CD14-positive monocyte (primary cell): ENCODE data around the gene DGAT2. TPM values are rescaled to one million over a fixed set of nuclear protein-coding genes. Genes with fewer than 3 reads are reported as not detected.

Experiments
- DNase-seq, 3 donors: peaks; one replicate each; pipeline ENCODE4 v3.0.0-alpha.2; 2011 to 2022
- H2AFZ ChIP-seq: 2 replicates; pipeline ENCODE4 v1.6.0; 2012; ENCODE audit warnings: mild to moderate bottlenecking, low read depth, low read length, inconsistent platforms; ENCODE audit not compliant: insufficient read depth, poor library complexity, severe bottlenecking
- H3K27ac ChIP-seq, 2 donors: 1 replicate in 1 of 2; 2 replicates in 1 of 2; pipeline ENCODE4 v1.5.1; 2012 to 2013; ENCODE audit warnings: low read length in 2 of 2, control low read depth in 1 of 2, inconsistent platforms in 1 of 2, low read depth in 1 of 2, mild to moderate bottlenecking in 1 of 2
- H3K27me3 ChIP-seq, 2 donors: one replicate each; pipeline versions ENCODE4 v1.6.0 to v1.6.1; 2011 to 2013; ENCODE audit warnings: low read length in 2 of 2; ENCODE audit not compliant: control insufficient read depth in 2 of 2, insufficient read depth in 2 of 2
- H3K36me3 ChIP-seq, 2 donors: replicated peaks in 1 of 2; 1 replicate in 1 of 2; 2 replicates in 1 of 2; pipeline versions ENCODE4 v1.5.1 to v1.6.1; 2012 to 2013; ENCODE audit warnings: low read length in 2 of 2, control low read depth in 1 of 2, inconsistent platforms in 1 of 2, mild to moderate bottlenecking in 1 of 2; ENCODE audit not compliant: insufficient read depth in 2 of 2, control insufficient read depth in 1 of 2
- H3K4me1 ChIP-seq, 2 donors: 1 replicate in 1 of 2; 2 replicates in 1 of 2; pipeline versions ENCODE4 v1.5.1 to v1.6.1; 2012 to 2013; ENCODE audit warnings: low read length in 2 of 2, control low read depth in 1 of 2, inconsistent platforms in 1 of 2, mild to moderate bottlenecking in 1 of 2, moderate library complexity in 1 of 2; ENCODE audit not compliant: insufficient read depth in 2 of 2, control insufficient read depth in 1 of 2
- H3K4me2 ChIP-seq: replicated peaks from 2 replicates; pipeline ENCODE3; 2012; ENCODE audit warnings: low read length, moderate library complexity, mild to moderate bottlenecking; ENCODE audit not compliant: poor library complexity, severe bottlenecking; ENCODE audit errors: extremely low read depth
- H3K4me3 ChIP-seq, 3 experiments: fragments of 200-600 bp in 1 of 3; sonication (generic) in 1 of 3; replicated peaks in 1 of 3; 1 replicate in 2 of 3; 2 replicates in 1 of 3; pipeline ENCODE4 v1.5.1; 2011 to 2013; ENCODE audit warnings: low read length in 3 of 3, mild to moderate bottlenecking in 3 of 3, control low read depth in 2 of 3, low read depth in 2 of 3, inconsistent platforms in 1 of 3, moderate library complexity in 1 of 3
- H3K79me2 ChIP-seq: 2 replicates; pipeline ENCODE4 v1.6.0; 2012; ENCODE audit warnings: mild to moderate bottlenecking, control low read depth, inconsistent platforms, low read length, moderate library complexity; ENCODE audit not compliant: insufficient read depth
- H3K9ac ChIP-seq: 2 replicates; pipeline ENCODE4 v1.6.0; 2017; ENCODE audit warnings: low read length, mild to moderate bottlenecking; ENCODE audit not compliant: insufficient read depth, poor library complexity, severe bottlenecking
- H3K9me3 ChIP-seq, 2 donors: replicated peaks in 1 of 2; 1 replicate in 1 of 2; 2 replicates in 1 of 2; pipeline versions ENCODE4 v1.5.1 to v1.6.1; 2012 to 2013; ENCODE audit warnings: low read length in 2 of 2, control low read depth in 1 of 2; ENCODE audit not compliant: control insufficient read depth in 1 of 2, insufficient read depth in 1 of 2
- H4K20me1 ChIP-seq: 2 replicates; pipeline ENCODE4 v1.6.0; 2012; ENCODE audit warnings: mild to moderate bottlenecking, low read length, control low read depth, moderate library complexity; ENCODE audit not compliant: insufficient read depth
- H3K27ac Mint-ChIP-seq, 7 donors: one replicate each; pipeline ENCODE4 v1.8.0; 2020; ENCODE audit warnings: mild to moderate bottlenecking in 7 of 7, mixed read lengths in 7 of 7, moderate library complexity in 6 of 7, inconsistent platforms in 2 of 7
- H3K27me3 Mint-ChIP-seq, 3 donors: one replicate each; pipeline ENCODE4 v1.8.0; 2021 to 2022; ENCODE audit warnings: low read depth in 3 of 3, mild to moderate bottlenecking in 3 of 3, mixed read lengths in 3 of 3, moderate library complexity in 3 of 3, inconsistent platforms in 1 of 3
- H3K36me3 Mint-ChIP-seq, 2 donors: one replicate each; pipeline ENCODE4 v1.8.0; 2020; ENCODE audit warnings: mixed read lengths in 2 of 2, inconsistent platforms in 1 of 2, mild to moderate bottlenecking in 1 of 2
- H3K4me1 Mint-ChIP-seq: one replicate; pipeline ENCODE4 v1.8.0; 2020; ENCODE audit warnings: mild to moderate bottlenecking, mixed read lengths
- H3K4me3 Mint-ChIP-seq, 2 donors: one replicate each; pipeline ENCODE4 v1.8.0; 2020; ENCODE audit warnings: mild to moderate bottlenecking in 2 of 2, mixed read lengths in 2 of 2, moderate library complexity in 1 of 2
- H3K9me3 Mint-ChIP-seq, 7 donors: one replicate each; pipeline ENCODE4 v1.8.0; 2020 to 2022; ENCODE audit warnings: mixed read lengths in 7 of 7, mild to moderate bottlenecking in 6 of 7, moderate library complexity in 6 of 7, inconsistent platforms in 2 of 7
- WGBS: methylation state at CpG from one replicate; pipeline ENCODE4 v1.1.5; 2013; ENCODE audit warnings: missing lambda C conversion rate; ENCODE audit not compliant: insufficient coverage; 5-methylcytosine and 5-hydroxymethylcytosine counted together
- intact Hi-C, 2 donors: fragments of 100-400 bp; cut with micrococcal nuclease; formaldehyde crosslinking; loops; one replicate each; pipeline versions ENCODE4 v1.15.0 to v1.15.1; 2023
- polyA plus RNA-seq, 3 donors: library from polyadenylated mRNA; depleted of rRNA in 1 of 3; unstranded in 2 of 3; stranded (reverse) in 1 of 3; fragments of 300-500 nt in 2 of 3; fragments of >200 nt in 1 of 3; fragmentation: Illumina TruSeq in 2 of 3; gene quantifications; 1 replicate in 2 of 3; 2 replicates in 1 of 3; pipeline ENCODE4 v1.2.3, GENCODE V29; 2012 to 2021
- TF ChIP-seq, protein P1 (sequence below): fragments of 200-600 bp; IDR thresholded peaks from one replicate; pipeline ENCODE4 v1.8.0; 2022; ENCODE audit warnings: antibody characterized with exemption, mild to moderate bottlenecking

The DGAT2 gene
- polyA plus RNA-seq, 3 donors = 7.0 to 18.4 (median 14.8) TPM

DNA sequence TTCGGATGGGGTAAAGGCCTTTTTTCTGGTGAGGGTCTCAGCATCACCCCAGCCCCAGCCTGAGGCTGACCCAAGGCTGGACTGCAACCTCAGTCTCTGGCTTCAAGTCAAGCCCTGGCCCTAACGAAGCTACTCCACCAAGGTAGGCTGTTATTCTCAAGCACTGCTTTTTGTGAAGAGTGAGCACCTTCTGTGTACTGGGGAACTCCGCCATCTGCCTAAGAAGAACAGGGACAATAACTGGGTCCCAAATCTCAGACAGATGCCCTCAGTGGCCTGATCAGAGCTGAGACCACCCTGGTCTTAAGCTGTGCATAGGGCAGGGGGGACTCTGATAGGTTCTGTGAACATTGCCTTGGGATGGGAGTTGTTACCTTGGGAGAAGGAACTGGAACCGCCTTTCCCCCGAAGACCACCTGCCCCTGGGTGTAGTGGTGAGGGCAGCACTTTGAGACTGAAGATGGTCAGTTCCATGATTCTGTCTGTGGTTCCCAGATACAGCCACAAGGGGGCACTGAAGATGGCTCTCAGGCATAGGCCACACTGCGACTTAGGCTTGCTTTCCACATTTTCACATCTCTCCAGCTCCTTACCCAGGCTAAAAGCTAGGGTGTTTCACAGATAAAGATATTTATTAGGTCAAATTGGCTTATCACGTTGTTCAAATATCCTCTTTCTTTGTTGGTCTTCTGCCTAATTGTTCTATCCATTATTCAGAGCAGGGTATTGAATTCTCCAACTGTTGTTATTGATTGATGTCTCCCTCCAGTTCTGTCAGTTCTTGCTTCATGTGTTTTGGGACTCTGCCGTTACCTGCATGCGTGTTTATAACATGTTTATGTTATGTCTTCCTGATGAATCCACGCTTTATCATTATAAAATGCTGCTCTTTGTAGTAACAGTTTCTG is 34.6 kb downstream of the DGAT2 start:
- intact Hi-C loops = loop anchor here (1.0 to 10.0 kb wide), 4 partner anchors 64 to 352 kb away; no protein-coding TSS in a partner anchor
- Mint-ChIP-seq H3K27me3 (peaks cover 0 to 3% (median 0%) of the 10 kb centered on the region in 3 donors), H3K9me3 (no peaks in the 10 kb centered on the region), H3K36me3 (peaks cover 29 to 39% of the 10 kb centered on the region in 2 donors), H3K4me3 (no peak overlapping the region), H3K4me1 (peaks cover 32% of the 10 kb centered on the region), H3K27ac (peak overlapping the region in 2 of 7 donors; percentile 48 to 87)
- Histone ChIP-seq H3K36me3 (peaks cover 16 to 30% of the 10 kb centered on the region in 2 donors), H3K9me3 (no peaks in the 10 kb centered on the region), H3K4me3 (no peak overlapping the region), H3K9ac (no peak overlapping the region), H3K4me1 (peaks cover 24 to 32% of the 10 kb centered on the region in 2 donors), H3K27ac (peak overlapping the region in 1 of 2 donors; percentile 22), H3K4me2 (no peak overlapping the region), H4K20me1 (no peaks in the 10 kb centered on the region), H3K27me3 (no peaks in the 10 kb centered on the region), H3K79me2 (no peaks in the 10 kb centered on the region), H2AFZ (no peak overlapping the region)
- DNase-seq = peak; percentile 66 to 76 (median 73)
- 59% methylated on average over 4 of the region's 10 CpGs for WGBS
- TF ChIP-seq, protein P1, sequence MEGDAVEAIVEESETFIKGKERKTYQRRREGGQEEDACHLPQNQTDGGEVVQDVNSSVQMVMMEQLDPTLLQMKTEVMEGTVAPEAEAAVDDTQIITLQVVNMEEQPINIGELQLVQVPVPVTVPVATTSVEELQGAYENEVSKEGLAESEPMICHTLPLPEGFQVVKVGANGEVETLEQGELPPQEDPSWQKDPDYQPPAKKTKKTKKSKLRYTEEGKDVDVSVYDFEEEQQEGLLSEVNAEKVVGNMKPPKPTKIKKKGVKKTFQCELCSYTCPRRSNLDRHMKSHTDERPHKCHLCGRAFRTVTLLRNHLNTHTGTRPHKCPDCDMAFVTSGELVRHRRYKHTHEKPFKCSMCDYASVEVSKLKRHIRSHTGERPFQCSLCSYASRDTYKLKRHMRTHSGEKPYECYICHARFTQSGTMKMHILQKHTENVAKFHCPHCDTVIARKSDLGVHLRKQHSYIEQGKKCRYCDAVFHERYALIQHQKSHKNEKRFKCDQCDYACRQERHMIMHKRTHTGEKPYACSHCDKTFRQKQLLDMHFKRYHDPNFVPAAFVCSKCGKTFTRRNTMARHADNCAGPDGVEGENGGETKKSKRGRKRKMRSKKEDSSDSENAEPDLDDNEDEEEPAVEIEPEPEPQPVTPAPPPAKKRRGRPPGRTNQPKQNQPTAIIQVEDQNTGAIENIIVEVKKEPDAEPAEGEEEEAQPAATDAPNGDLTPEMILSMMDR = peak; percentile 92

DNA sequence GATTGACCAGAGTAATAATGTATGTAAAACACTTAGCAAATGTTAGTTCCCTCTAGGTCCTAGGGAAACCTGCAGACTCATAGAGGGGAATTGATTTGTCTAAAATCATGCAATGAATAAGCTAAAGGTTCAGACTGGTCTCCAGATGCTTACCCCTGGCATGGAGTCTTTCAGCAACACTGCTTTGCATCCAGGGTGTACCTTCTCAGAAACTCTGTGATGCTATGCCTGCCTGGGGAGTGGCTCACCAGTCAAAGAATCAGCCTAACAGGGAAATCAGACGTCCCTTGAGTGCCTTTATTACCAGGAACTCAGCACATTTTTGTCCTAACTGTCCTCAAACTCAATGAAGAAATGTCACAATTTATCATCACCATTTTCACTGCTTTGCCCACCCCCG is 40.5 kb downstream of the DGAT2 start:
- Mint-ChIP-seq H3K9me3 (peaks cover 0 to 3% (median 0%) of the 10 kb centered on the region in 7 donors), H3K27me3 (no peaks in the 10 kb centered on the region), H3K36me3 (peaks cover 0 to 7% of the 10 kb centered on the region in 2 donors), H3K27ac (peak overlapping the region in 6 of 7 donors; percentile 4 to 88 (median 48)), H3K4me1 (peaks cover 39% of the 10 kb centered on the region), H3K4me3 (no peak overlapping the region)
- no peaks in the 10 kb centered on the region for H3K27me3 ChIP-seq
- H2AFZ ChIP-seq = no peak overlapping the region
- no peak overlapping the region for H3K4me2 ChIP-seq
- no peaks in the 10 kb centered on the region for H3K9me3 ChIP-seq
- no peak overlapping the region for H3K4me3 ChIP-seq
- H3K9ac ChIP-seq = no peak overlapping the region
- H3K27ac ChIP-seq = peak overlapping the region in 1 of 2 donors; percentile 49
- WGBS = 43% methylated on average over 2 of the region's 2 CpGs
- H3K36me3 ChIP-seq = no peaks in the 10 kb centered on the region
- TF ChIP-seq, protein P1 = no peak
- intact Hi-C loops = loop anchor here in 1 of 2 donors (5.0 to 10.0 kb wide), 3 partner anchors 47 to 346 kb away; no protein-coding TSS in a partner anchor
- no peaks in the 10 kb centered on the region for H4K20me1 ChIP-seq
- no peak for DNase-seq
- H3K79me2 ChIP-seq = peaks cover 14% of the 10 kb centered on the region
- H3K4me1 ChIP-seq = peaks cover 35 to 38% of the 10 kb centered on the region in 2 donors
